ENCODE measurements around the gene KRTAP4-9.

- no peak for TF ChIP-seq POLR2A (IDR thresholded peaks at IDR 0.05)
- no peak for TF ChIP-seq CTCF (IDR thresholded peaks at IDR 0.05)
These were observed 41.7 kb upstream of the KRTAP4-9 start for GRCh38 chr17:41063449-41063848.

Data from adrenal gland (tissue), 5 donors.